BE2C (cell line): Measurements from ENCODE around the gene TMF1.

Experiments used
- DNase-seq: peaks from one replicate; pipeline ENCODE4 v3.0.0-alpha.2; 2020
- H3K27me3 ChIP-seq: fragments of 250-450 bp; sonication (Bioruptor Pico); 2 replicates; pipeline ENCODE4 v1.5.1; 2020; ENCODE audit warnings: mild to moderate bottlenecking
- H3K36me3 ChIP-seq: fragments of 250-450 bp; sonication (Bioruptor Pico); 2 replicates; pipeline ENCODE4 v1.5.1; 2020; ENCODE audit warnings: mild to moderate bottlenecking
- H3K4me1 ChIP-seq: fragments of 250-450 bp; sonication (Bioruptor Pico); 2 replicates; pipeline ENCODE4 v1.5.1; 2020
- H3K4me3 ChIP-seq: 2 replicates; pipeline ENCODE4 v1.5.1; 2011; ENCODE audit warnings: low read depth, low read length
- H3K9me3 ChIP-seq: fragments of 250-450 bp; sonication (Bioruptor Pico); 2 replicates; pipeline ENCODE4 v1.5.1; 2020
- TF ChIP-seq, protein P1 (sequence below): IDR thresholded peaks from 2 replicates; pipeline ENCODE4 v1.5.1; 2012; ENCODE audit warnings: mild to moderate bottlenecking, low read depth, low read length

Gene TMF1

DNA sequence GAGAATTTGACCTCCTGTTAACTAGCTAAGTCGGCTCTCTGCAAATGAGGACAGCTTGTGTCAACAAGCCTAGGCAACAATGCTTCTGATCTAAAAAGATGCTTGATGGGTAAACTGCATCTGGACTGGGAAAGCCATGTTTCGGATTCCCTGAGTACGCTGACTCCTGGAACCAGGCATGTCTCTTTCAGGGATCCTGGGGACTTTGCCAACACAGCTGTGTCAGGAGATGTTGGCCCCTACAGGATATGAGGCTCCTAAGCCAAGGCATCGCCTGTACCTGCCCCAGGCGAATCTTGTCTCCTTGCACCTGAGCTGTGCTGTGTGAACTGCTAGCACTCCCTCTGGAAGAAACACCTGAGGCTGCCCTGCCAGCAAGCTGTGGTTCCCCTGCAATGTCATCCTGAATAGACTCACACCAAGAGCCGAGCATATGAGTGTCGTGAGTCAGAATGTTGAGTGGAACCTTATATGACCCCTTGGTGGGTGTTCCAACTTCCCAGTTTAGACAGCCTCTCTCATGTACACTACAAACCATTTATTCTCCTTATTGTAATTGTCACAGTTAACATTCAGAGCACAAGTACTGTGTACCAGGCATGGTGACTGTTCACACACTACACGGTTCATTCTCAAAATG, 55.7 kb downstream of the TMF1 start:
- no peak for DNase-seq
- Histone ChIP-seq H3K9me3 (no peaks in the 10 kb centered on the region), H3K4me1 (no peaks in the 10 kb centered on the region), H3K27me3 (no peaks in the 10 kb centered on the region), H3K36me3 (peaks cover 3% of the 10 kb centered on the region), H3K4me3 (no peak overlapping the region)
- TF ChIP-seq, protein P1, sequence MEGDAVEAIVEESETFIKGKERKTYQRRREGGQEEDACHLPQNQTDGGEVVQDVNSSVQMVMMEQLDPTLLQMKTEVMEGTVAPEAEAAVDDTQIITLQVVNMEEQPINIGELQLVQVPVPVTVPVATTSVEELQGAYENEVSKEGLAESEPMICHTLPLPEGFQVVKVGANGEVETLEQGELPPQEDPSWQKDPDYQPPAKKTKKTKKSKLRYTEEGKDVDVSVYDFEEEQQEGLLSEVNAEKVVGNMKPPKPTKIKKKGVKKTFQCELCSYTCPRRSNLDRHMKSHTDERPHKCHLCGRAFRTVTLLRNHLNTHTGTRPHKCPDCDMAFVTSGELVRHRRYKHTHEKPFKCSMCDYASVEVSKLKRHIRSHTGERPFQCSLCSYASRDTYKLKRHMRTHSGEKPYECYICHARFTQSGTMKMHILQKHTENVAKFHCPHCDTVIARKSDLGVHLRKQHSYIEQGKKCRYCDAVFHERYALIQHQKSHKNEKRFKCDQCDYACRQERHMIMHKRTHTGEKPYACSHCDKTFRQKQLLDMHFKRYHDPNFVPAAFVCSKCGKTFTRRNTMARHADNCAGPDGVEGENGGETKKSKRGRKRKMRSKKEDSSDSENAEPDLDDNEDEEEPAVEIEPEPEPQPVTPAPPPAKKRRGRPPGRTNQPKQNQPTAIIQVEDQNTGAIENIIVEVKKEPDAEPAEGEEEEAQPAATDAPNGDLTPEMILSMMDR = no peak

DNA sequence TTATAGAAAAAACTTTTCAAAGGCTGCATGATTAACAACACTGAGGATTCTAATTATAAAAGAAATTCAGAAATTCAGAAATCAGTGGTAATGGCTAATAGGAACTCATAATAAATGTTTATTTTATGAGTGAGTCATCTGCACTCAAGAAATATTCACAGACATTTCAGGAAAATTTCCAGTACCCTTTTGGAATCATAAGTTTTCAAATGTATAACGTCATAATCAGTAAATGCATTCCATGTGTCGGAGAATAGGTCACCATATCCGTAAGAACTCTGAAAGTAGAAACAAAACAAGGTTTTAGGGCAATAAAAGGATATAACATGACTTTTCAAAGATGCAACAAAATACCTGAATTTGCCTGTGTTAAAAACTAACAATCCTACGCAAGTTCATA, 63.4 kb downstream of the TMF1 start:
- Histone ChIP-seq H3K27me3 (no peaks in the 10 kb centered on the region), H3K4me1 (no peaks in the 10 kb centered on the region), H3K9me3 (no peaks in the 10 kb centered on the region; the same call in 1 of the 2 replicates), H3K36me3 (no peaks in the 10 kb centered on the region; the same call in 1 of the 2 replicates), H3K4me3 (no peak overlapping the region)
- no peak for DNase-seq
- TF ChIP-seq, protein P1 = no peak

DNA sequence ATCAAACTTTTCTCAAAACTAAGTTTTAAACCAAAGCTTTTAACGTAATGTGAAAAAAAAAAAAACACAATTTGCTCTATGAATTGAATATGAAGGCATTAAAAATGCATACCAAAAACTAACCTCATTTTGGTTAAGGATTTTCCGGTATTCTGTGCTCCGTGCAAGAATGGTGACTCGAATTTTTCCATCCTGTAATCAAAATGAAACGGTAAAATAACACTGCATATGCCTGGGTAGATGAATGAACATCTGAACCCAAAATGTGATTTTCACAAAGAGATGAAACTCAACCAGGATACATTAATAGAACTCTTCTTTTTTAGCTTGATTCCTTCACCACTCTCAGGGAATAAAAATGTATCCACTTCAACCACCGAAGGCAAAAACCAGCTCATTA, 64.8 kb downstream of the TMF1 start:
- no peaks in the 10 kb centered on the region; the same call in 1 of the 2 replicates for H3K9me3 ChIP-seq
- no peak for DNase-seq
- no peak overlapping the region for H3K4me3 ChIP-seq
- H3K36me3 ChIP-seq = no peaks in the 10 kb centered on the region; the same call in none of the 2 replicates
- no peaks in the 10 kb centered on the region for H3K27me3 ChIP-seq
- TF ChIP-seq, protein P1 = no peak
- no peaks in the 10 kb centered on the region for H3K4me1 ChIP-seq

DNA sequence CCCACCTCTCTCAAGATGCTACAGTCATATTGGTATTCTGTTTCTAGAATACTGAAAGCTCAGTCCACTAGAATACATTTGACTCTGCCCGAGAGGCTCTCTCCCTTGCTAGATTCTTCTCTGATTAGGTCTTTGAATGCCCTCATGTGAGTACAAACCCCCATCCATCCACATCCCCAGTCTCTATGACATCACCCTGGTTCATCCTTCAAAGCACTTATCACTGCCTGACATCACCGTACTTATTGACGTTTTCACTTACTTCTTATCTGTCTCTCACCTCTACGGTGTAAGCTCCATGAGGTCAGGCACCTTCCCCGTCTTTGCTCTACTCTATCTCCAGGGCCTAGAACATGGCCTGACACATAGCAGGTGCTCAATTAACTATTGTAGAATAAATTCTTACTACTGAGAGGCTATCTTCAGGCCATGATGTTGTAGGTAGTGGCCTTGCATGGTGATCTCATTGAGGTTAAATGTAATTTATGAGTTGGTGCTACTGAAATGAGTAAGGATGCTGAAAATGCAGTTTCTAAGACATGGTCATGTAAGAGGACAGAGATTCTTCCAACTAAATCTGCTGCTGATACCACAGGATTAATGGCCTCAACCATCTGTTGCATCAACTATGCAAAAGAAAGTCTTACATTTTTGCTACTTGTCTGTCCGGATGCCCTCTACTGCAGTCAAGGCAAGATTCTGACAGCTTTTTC, 65.5 kb downstream of the TMF1 start:
- Histone ChIP-seq H3K9me3 (no peaks in the 10 kb centered on the region; the same call in 1 of the 2 replicates), H3K36me3 (peaks cover 4% of the 10 kb centered on the region), H3K4me1 (no peaks in the 10 kb centered on the region), H3K4me3 (no peak overlapping the region), H3K27me3 (no peaks in the 10 kb centered on the region)
- TF ChIP-seq, protein P1 = no peak
- no peak for DNase-seq

DNA sequence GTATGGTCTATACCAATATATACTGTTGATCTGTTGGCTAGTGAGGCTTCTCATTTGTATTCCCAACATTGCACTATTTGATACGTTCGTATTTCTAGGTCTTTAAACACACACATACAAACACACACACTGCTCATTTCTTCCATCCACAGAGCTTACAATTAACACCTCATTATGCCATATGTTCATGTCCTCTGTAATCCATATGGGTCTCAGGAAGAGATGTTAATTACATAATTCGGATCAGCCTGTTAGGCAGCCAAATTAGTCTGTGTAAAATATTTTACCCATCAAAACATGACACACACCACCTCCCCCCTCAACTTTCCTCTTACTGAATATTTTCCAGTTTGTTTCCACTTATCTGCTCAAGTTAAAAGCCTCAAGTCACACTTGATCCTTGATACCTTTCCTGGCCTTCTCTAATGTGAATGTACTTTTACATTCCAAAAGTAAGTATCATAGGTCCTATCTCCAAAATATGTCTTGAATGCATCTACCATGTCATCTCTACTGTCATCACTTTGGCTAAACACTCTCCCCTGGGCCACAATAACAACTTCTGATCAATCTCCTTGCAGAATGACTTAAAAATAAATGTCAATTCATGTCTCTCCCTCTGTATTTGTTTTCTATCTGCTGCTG, 66.9 kb downstream of the TMF1 start:
- H3K9me3 ChIP-seq = no peaks in the 10 kb centered on the region; the same call in 1 of the 2 replicates
- no peaks in the 10 kb centered on the region for H3K27me3 ChIP-seq
- H3K4me1 ChIP-seq = no peaks in the 10 kb centered on the region
- DNase-seq = no peak
- no peak overlapping the region for H3K4me3 ChIP-seq
- peaks cover 9% of the 10 kb centered on the region for H3K36me3 ChIP-seq
- TF ChIP-seq, protein P1 = no peak
